WTC11 (cell line): ENCODE results near the gene USF2.

Experiments
- ATF1 ChIP-seq: sonication (generic); formaldehyde crosslinking; IDR thresholded peaks from 2 replicates; pipeline ENCODE4 v1.8.1; 2023; ENCODE audit warnings: mild to moderate bottlenecking, moderate library complexity, missing genetic modification reagents
- ATF6 ChIP-seq: sonication (generic); formaldehyde crosslinking; IDR thresholded peaks from 2 replicates; pipeline ENCODE4 v1.8.1; 2023; ENCODE audit warnings: mild to moderate bottlenecking, missing genetic modification reagents
- FOXP1 ChIP-seq: sonication (generic); formaldehyde crosslinking; IDR thresholded peaks from 2 replicates; pipeline ENCODE4 v1.8.0; 2022; ENCODE audit warnings: missing genetic modification reagents, mild to moderate bottlenecking, moderate library complexity, borderline replicate concordance
- PREB ChIP-seq: sonication (generic); formaldehyde crosslinking; IDR thresholded peaks from 2 replicates; pipeline ENCODE4 v1.8.1; 2022; ENCODE audit warnings: mild to moderate bottlenecking, missing genetic modification reagents, moderate library complexity, borderline replicate concordance
- ZNF138 ChIP-seq: sonication (generic); formaldehyde crosslinking; conservative IDR thresholded peaks from 2 replicates; pipeline ENCODE4 v1.8.1; 2022; ENCODE audit warnings: mild to moderate bottlenecking, moderate library complexity, missing genetic modification reagents
- TF ChIP-seq, protein P1 (sequence below): fragments of 200-600 bp; IDR thresholded peaks from 2 replicates; pipeline ENCODE4 v1.8.0; 2022; ENCODE audit warnings: antibody characterized with exemption

DNA sequence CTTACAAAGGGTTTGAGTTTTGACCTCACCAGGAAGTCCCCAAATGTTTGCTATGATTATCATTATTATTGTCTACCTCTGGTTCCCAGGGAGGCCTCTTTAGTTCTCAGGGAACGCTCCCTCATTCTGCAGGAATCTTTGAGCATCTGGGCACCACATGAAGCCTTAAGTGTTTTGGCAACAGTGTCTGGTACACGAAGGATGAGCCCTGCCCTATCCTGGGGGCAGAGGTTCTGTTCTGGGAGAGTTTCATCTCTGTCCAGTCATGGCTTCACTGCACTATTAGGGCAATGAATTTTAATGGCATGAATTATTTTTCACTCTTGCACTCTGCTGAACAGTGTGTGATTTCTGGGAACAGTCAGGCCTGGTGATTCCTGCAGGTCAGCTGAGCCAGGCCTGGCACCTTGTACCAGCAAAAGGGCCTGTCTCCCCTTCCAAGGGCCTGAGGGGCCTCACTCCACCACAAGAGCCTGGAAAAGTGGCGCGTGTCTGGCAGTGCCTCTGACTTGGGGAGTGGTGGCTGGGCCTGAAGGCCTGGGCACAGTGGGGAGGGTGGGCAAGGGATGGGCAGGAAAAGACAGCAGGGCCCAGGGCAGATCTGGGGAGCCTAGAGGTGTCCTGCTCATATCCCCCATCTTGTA is 44.8 kb upstream of the USF2 start:
- TF ChIP-seq ATF6 (CRISPR knock-in tag) (no peak), FOXP1 (no peak), ATF1 (CRISPR knock-in tag) (no peak), PREB (no peak), ZNF138 (CRISPR knock-in tag) (no peak)
- TF ChIP-seq, protein P1, sequence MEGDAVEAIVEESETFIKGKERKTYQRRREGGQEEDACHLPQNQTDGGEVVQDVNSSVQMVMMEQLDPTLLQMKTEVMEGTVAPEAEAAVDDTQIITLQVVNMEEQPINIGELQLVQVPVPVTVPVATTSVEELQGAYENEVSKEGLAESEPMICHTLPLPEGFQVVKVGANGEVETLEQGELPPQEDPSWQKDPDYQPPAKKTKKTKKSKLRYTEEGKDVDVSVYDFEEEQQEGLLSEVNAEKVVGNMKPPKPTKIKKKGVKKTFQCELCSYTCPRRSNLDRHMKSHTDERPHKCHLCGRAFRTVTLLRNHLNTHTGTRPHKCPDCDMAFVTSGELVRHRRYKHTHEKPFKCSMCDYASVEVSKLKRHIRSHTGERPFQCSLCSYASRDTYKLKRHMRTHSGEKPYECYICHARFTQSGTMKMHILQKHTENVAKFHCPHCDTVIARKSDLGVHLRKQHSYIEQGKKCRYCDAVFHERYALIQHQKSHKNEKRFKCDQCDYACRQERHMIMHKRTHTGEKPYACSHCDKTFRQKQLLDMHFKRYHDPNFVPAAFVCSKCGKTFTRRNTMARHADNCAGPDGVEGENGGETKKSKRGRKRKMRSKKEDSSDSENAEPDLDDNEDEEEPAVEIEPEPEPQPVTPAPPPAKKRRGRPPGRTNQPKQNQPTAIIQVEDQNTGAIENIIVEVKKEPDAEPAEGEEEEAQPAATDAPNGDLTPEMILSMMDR = no peak
